Endothelial cell of umbilical vein (primary cell): ENCODE measurements around the gene RNF222. TPM values are rescaled to one million over a fixed set of nuclear protein-coding genes. Genes with fewer than 3 reads are reported as not detected.

ENCODE experiments used
- BruUV-seq: library from RNA; stranded (reverse); fragments of 400-500 nt; replicated peaks from 2 replicates; lab custom pipeline; 2021; lab: Mats Ljungman, UMichigan
- CTCF ChIA-PET: fragments of 300-600, 350-600 bp; sonication (Branson Sonifier 250); formaldehyde crosslinking; loops from one replicate; lab custom pipeline; 2021; ENCODE audit warnings: antibody characterized with exemption, inconsistent platforms; lab: Charles Lee
- POLR2A ChIA-PET: fragments of 300-600, 350-600 bp; sonication (Branson Sonifier 250); formaldehyde crosslinking; loops from one replicate; lab custom pipeline; 2021; ENCODE audit warnings: antibody characterized with exemption, inconsistent platforms; lab: Charles Lee
- DNase-seq: peaks from one replicate; pipeline ENCODE4 v3.0.0-alpha.2; 2011; ENCODE audit warnings: low read depth, low spot score
- FAIRE-seq: peaks from 2 replicates; lab custom pipeline; 2011; peaks lifted over from hg19 to GRCh38; lab: Jason Lieb, UNC
- H2AFZ ChIP-seq: 2 replicates; pipeline ENCODE4 v1.6.0; 2012; ENCODE audit warnings: low read depth, low read length, control low read depth, inconsistent platforms
- H3K27ac ChIP-seq: 2 replicates; pipeline ENCODE4 v1.5.1; 2011; ENCODE audit warnings: low read depth, mild to moderate bottlenecking, control low read depth, low read length, moderate library complexity; ENCODE audit not compliant: insufficient read depth
- H3K27me3 ChIP-seq, 2 experiments: 2 replicates each; pipeline versions ENCODE4 v1.6.0 to v1.6.1; 2011; ENCODE audit warnings: low read length in 2 of 2, mixed read lengths in 1 of 2; ENCODE audit not compliant: control insufficient read depth in 2 of 2, insufficient read depth in 2 of 2
- H3K36me3 ChIP-seq, 2 experiments: 2 replicates in 1 of 2; 3 replicates in 1 of 2; pipeline ENCODE4 v1.5.1; 2011; ENCODE audit warnings: low read length in 2 of 2, mild to moderate bottlenecking in 1 of 2, moderate library complexity in 1 of 2; ENCODE audit not compliant: control insufficient read depth in 2 of 2, insufficient read depth in 2 of 2; ENCODE audit errors: extremely low read depth in 1 of 2
- H3K4me1 ChIP-seq: 3 replicates; pipeline ENCODE4 v1.5.1; 2011; ENCODE audit warnings: mild to moderate bottlenecking, low read length; ENCODE audit not compliant: control insufficient read depth, insufficient read depth; ENCODE audit errors: extremely low read depth
- H3K4me2 ChIP-seq: 2 replicates; pipeline ENCODE4 v1.6.1; 2011; ENCODE audit warnings: low read length, control low read depth, mixed read lengths; ENCODE audit not compliant: insufficient read depth
- H3K4me3 ChIP-seq, 3 experiments: fragments of 200-600 bp in 1 of 3; sonication (generic), shearing (Covaris generic) in 1 of 3; replicated peaks in 1 of 3; 2 replicates each; pipeline ENCODE4 v1.5.1; 2011 to 2016; ENCODE audit warnings: control low read depth in 3 of 3, low read length in 3 of 3, mild to moderate bottlenecking in 2 of 3, inconsistent platforms in 1 of 3, low read depth in 1 of 3, moderate library complexity in 1 of 3; ENCODE audit not compliant: insufficient read depth in 1 of 3
- H3K79me2 ChIP-seq: 2 replicates; pipeline ENCODE4 v1.6.0; 2012; ENCODE audit warnings: low read length, inconsistent platforms; ENCODE audit not compliant: control insufficient read depth, insufficient read depth
- H3K9ac ChIP-seq: replicated peaks from 2 replicates; pipeline ENCODE3; 2011; ENCODE audit warnings: low read length, control low read depth; ENCODE audit not compliant: insufficient read depth; ENCODE audit errors: extremely low read depth
- H3K9me1 ChIP-seq: replicated peaks from 3 replicates; pipeline ENCODE4 v1.6.0; 2011; ENCODE audit warnings: mild to moderate bottlenecking, low read length; ENCODE audit not compliant: control insufficient read depth, insufficient read depth; ENCODE audit errors: extremely low read depth
- H3K9me3 ChIP-seq: replicated peaks from 2 replicates; pipeline ENCODE4 v1.5.1; 2012; ENCODE audit warnings: low read length, inconsistent platforms; ENCODE audit not compliant: control insufficient read depth, insufficient read depth
- H4K20me1 ChIP-seq: replicated peaks from 2 replicates; pipeline ENCODE3; 2011; ENCODE audit warnings: mild to moderate bottlenecking, low read length; ENCODE audit not compliant: control insufficient read depth, insufficient read depth; ENCODE audit errors: extremely low read depth
- EZH2 ChIP-seq: IDR thresholded peaks from 2 replicates; pipeline ENCODE4 v1.6.1; 2012; ENCODE audit warnings: borderline replicate concordance, low read depth, mild to moderate bottlenecking, moderate library complexity, low read length, inconsistent platforms; ENCODE audit not compliant: severe bottlenecking
- FOS ChIP-seq: IDR thresholded peaks from 2 replicates; pipeline ENCODE4 v1.6.1; 2011; ENCODE audit warnings: mild to moderate bottlenecking, low read length, moderate library complexity, borderline replicate concordance; ENCODE audit not compliant: insufficient read depth
- GATA2 ChIP-seq: IDR thresholded peaks from 2 replicates; pipeline ENCODE4 v1.7.0; 2011; ENCODE audit warnings: low read depth, mild to moderate bottlenecking, moderate library complexity, mixed read lengths, low read length; ENCODE audit not compliant: insufficient read length, insufficient read depth
- JUN ChIP-seq: IDR thresholded peaks from 2 replicates; pipeline ENCODE4 v1.6.1; 2011; ENCODE audit warnings: borderline replicate concordance, low read depth; ENCODE audit not compliant: insufficient read length, insufficient read depth
- MYC ChIP-seq: IDR thresholded peaks from one replicate; pipeline ENCODE4 v1.6.1; 2011; ENCODE audit warnings: mild to moderate bottlenecking, low read depth, low read length
- POLR2A ChIP-seq: IDR thresholded peaks from 2 replicates; pipeline ENCODE4 v1.6.1; 2012; ENCODE audit warnings: low read depth, mild to moderate bottlenecking, control low read depth, low read length
- POLR2AphosphoS5 ChIP-seq: IDR thresholded peaks from 2 replicates; pipeline ENCODE4 v1.6.1; 2012; ENCODE audit warnings: low read depth, mild to moderate bottlenecking, control low read depth, low read length, moderate library complexity; ENCODE audit not compliant: insufficient read depth
- dilution Hi-C: fragments of 300-500 bp; cut with MboI; formaldehyde crosslinking; loops from one replicate; pipeline ENCODE4 v1.15.0; 2019; ENCODE audit warnings: low sequenced_read_pairs; ENCODE audit not compliant: extremely low pct_ligation_motif_present
- intact Hi-C: fragments of 100-400 bp; cut with micrococcal nuclease; formaldehyde crosslinking; loops from one replicate; pipeline ENCODE4 v1.10.0; 2022
- polyA plus RNA-seq, 4 experiments: library from polyadenylated mRNA; depleted of rRNA in 3 of 4; stranded (reverse) in 3 of 4; unstranded in 1 of 4; fragments of >200 nt; gene quantifications; 2 replicates each; pipeline versions ENCODE4 v1.2.1 to v1.2.3, GENCODE V29; 2011 to 2012; ENCODE audit warnings: missing spikeins in 1 of 4
- total RNA-seq: library from RNA; stranded (reverse); gene quantifications from 2 replicates; pipeline ENCODE4 v1.2.3, GENCODE V29; 2021
- TF ChIP-seq, protein P1 (sequence below): IDR thresholded peaks from 2 replicates; pipeline ENCODE4 v1.6.1; 2011; ENCODE audit not compliant: insufficient read depth, insufficient read length
- TF ChIP-seq, protein P2 (sequence below), 2 donors: IDR thresholded peaks; 1 replicate in 1 of 2; 2 replicates in 1 of 2; pipeline ENCODE4 v1.5.1; 2011; ENCODE audit warnings: low read length in 2 of 2, mild to moderate bottlenecking in 2 of 2, moderate library complexity in 2 of 2, control low read depth in 1 of 2, inconsistent platforms in 1 of 2, low read depth in 1 of 2; ENCODE audit not compliant: insufficient read depth in 1 of 2; ENCODE audit errors: extremely low read depth in 1 of 2

Gene RNF222
- total and polyA plus RNA-seq, 2 donors (not counting 3 experiments of a cell fraction or from before 2014, with no cell fraction given): not detected

DNA sequence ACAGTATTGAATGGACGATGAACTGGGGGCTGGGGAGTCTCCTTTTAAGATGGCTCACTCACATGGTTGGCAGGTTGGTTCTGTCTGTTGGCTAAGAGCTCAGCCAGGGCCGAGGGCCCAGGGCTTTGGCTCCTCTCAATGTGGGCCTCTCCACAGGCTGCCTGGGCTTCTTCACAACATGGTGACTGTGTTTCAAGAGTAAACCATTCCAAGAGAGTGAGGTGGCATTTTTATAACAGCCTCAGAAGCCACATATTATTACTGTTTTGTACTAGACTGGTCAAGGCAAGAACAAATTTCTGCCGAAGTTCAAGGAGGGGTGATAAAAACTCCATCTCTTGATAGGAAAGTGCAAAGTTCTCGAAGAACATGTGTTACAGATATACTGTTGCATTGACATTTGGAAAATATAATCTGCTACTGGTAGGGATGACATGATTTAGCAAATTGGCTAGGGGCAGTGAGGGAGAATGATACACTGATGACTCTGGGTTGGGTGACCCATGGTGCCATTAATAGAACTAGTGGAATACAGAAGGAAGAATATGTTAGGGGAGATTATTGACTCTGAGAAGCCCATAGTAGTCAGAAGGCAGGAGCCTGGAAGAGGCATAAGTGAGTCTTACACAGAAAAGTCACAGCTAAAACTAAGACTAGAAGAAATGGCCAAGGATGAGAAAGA, 34.8 kb downstream of the RNF222 start:
- Histone ChIP-seq H3K9ac (no peak overlapping the region), H3K4me3 (no peak overlapping the region), H3K9me1 (no peaks in the 10 kb centered on the region), H3K36me3 (no peaks in the 10 kb centered on the region), H3K27ac (no peak overlapping the region), H3K79me2 (no peaks in the 10 kb centered on the region), H3K4me2 (no peak overlapping the region), H4K20me1 (no peaks in the 10 kb centered on the region), H2AFZ (no peak overlapping the region), H3K4me1 (peaks cover 53% of the 10 kb centered on the region), H3K27me3 (no peaks in the 10 kb centered on the region), H3K9me3 (no peaks in the 10 kb centered on the region)
- dilution Hi-C loops (no loop called here), intact Hi-C loops (no loop called here)
- BruUV-seq: no TSS peak
- no peak for TF ChIP-seq POLR2AphosphoS5
- no peak for TF ChIP-seq JUN
- no peak for TF ChIP-seq MYC
- TF ChIP-seq FOS: no peak
- TF ChIP-seq EZH2: no peak
- no peak for TF ChIP-seq POLR2A
- TF ChIP-seq, protein P1, sequence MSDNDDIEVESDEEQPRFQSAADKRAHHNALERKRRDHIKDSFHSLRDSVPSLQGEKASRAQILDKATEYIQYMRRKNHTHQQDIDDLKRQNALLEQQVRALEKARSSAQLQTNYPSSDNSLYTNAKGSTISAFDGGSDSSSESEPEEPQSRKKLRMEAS: no peak
- TF ChIP-seq, protein P2, sequence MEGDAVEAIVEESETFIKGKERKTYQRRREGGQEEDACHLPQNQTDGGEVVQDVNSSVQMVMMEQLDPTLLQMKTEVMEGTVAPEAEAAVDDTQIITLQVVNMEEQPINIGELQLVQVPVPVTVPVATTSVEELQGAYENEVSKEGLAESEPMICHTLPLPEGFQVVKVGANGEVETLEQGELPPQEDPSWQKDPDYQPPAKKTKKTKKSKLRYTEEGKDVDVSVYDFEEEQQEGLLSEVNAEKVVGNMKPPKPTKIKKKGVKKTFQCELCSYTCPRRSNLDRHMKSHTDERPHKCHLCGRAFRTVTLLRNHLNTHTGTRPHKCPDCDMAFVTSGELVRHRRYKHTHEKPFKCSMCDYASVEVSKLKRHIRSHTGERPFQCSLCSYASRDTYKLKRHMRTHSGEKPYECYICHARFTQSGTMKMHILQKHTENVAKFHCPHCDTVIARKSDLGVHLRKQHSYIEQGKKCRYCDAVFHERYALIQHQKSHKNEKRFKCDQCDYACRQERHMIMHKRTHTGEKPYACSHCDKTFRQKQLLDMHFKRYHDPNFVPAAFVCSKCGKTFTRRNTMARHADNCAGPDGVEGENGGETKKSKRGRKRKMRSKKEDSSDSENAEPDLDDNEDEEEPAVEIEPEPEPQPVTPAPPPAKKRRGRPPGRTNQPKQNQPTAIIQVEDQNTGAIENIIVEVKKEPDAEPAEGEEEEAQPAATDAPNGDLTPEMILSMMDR (IDR thresholded peaks at IDR 0.05; ENCODE audit: extremely low read depth in 1 of 2, insufficient read depth in 1 of 2, low read depth in 1 of 2, low read length in 2 of 2): no peak
- no peak for TF ChIP-seq GATA2
- CTCF ChIA-PET: interaction anchor here (1.8 kb wide), 1 partner anchor 14 kb away, joined by 4 read pairs; no protein-coding TSS in a partner anchor
- FAIRE-seq (no peak), DNase-seq (no peak)
- POLR2A ChIA-PET: no interaction called here
